DMS79 (cell line): ENCODE data around the gene SPTB.

Experiments
- DNase-seq: peaks from one replicate; lab custom pipeline; 2025; lab: John Stamatoyannopoulos, UW

The SPTB gene

DNA sequence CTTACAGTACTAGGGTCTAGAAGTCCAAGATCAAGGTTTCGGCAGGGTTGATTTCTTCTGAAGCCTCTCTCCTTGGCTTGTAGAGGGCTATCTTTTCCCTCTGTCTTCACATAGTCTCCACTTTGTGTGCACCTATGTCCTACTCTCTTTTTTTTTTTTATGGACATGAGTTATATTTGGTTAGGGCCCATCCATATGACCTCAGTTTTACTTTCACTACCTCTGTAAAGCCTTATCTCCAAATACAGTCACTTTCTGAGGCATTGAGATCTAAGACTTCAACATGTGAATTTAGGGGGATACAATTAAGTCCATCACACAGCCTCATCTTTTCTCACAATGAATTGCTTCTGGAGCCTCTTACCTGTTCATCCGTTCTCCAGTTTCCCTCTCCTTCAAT is 5.9 kb upstream of the SPTB start:
- DNase-seq = no peak

DNA sequence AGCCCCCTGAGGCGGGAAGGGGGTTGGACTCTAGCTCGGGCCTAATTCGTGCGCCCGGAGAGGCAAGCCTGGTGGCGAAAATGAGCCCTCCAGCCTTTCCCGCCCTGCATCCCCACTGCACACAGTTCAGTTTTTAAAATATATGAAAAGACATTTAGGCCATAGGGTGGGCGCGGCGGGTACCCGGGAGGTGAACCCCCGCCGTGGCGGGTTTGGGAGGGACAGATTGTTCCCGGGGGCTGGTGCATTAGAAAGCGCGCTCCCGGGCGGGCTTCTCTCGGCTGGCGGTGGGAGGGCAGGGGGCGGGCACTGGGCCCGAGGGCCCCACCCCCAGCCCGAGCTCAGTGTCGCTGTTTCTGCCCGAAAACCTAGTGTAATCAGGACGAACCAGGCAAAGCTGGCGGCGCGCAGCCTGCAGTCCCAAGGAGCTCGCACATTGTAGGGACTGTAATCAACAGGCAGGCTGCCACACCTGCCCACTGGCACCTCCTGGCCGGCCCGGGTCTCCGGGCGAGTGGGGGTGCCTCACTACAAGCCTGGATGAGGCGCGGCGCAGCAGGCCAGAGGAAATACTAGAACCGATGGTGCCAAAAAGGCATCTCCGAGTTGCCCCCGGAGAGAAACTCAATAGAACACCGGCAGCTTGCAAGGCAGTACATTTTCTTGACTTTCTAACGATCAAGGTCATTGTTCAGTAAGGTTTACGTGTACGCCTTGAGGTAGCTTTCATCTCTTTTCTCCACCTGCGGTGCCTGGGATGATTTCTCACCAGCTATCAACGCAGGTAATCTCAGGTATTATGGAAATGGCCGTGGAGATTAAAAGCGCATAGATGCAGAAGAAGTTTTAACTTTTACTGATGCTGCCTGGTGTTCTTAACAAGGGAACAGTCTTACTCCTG is 764 bp upstream of the SPTB start:
- DNase-seq = peak; percentile 69

DNA sequence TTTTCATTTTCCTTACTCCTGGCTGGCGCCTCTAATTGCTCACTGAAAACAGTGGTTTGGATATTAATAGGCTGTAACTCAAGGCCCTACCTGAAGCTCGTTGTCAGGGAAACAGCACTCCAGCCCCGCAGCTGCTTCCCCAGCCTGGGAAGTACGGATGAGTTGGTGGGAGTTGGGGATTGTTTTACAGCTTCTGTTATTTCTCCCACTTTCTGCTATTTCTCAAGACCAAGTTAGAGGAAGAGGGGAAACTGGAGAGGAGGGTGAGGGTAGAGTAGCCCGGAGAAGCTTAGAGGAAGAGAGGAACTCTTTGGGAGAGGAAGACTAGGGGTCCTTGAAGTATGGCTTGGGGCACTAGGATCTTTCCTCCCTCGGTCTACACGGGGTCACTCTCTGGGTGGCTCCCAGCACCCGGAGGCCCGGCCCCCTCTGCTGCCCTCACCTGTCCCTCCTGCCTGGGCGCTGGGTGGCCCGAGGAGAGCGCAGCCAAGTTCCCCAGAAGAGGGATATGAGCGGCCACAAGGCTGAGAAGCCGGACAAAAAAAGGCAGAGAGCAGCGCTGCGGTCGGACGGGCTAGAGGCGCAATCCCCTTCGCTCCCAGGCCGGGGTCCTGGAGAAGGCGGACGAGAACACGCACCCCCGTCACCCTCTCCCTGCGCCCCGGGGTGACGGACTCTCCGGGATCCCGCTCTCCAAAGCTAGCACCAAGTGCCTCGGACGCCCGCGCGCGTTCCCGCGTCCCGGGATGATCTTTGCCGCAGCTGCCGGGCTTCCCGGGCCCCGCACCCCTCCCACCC is 671 bp downstream of the SPTB start:
- peak; percentile 75 for DNase-seq

DNA sequence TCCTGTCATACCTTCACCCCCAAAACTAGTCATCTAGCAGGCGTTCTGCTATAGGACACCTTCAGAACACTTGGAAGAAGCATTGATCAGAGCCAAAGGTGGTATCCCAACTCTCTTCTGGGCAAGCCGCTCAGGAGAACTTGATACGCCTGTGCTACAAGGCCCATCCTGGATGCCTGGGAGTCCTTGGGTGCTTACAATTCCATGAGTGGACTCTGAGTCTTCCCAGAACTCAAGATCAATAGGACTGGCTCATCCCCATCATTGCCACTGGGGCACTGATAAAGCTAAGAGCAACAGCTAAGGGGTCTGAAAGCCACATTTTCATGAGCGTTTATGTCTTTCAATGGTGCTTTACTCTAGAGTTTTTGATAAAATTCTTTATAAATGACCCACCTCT is 1.9 kb downstream of the SPTB start:
- no peak for DNase-seq

DNA sequence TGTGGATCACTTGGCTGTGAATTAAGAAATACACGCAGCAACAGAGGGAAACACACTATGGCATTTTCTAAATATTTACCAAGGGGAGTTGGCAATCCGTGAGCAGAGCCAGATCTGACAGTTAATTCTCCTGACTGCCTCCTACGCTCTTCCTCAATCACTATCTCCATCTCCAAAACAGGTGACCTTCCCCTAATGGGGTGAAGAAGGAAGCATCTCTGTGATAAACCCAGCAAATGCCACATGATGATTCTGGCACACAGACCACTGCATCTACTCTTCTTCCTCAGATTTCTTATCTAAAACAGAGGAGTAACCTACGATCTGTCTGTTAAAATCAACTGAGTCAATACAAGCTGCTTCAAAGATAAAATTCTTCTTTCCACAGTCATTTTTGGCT is 4.4 kb downstream of the SPTB start:
- DNase-seq = no peak

DNA sequence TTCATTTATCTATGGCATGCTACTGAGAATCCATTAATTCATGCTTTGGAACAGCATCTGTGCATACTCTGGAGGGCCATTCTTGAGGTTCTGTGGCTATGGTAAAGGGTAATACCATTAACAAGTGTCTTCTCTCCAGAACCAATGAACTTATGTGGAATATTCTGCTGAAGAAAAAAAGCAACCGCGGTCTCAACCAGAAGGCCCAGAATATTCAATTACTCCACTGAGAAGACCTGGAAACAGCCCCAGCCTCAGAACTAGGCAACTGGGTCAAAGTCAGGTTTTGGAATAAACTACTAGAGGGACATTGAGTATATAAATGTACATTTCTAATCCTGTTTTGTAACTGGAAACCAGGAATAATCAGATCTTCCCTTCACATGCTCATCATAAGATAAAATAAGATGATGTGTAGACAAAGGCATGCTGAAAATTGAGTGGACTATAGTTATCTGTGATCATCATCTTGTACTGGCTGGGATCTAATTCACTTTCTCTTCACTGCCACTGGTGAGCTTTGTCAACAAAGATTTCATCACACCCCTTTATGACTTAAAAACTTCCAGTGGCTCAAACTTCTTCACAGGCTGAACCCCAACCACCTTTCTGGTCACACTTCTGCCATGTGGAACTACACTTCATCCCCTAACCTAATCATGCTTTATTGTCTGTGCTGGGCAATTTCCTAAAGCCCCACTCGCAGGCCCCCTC is 6.0 kb downstream of the SPTB start:
- DNase-seq = no peak

DNA sequence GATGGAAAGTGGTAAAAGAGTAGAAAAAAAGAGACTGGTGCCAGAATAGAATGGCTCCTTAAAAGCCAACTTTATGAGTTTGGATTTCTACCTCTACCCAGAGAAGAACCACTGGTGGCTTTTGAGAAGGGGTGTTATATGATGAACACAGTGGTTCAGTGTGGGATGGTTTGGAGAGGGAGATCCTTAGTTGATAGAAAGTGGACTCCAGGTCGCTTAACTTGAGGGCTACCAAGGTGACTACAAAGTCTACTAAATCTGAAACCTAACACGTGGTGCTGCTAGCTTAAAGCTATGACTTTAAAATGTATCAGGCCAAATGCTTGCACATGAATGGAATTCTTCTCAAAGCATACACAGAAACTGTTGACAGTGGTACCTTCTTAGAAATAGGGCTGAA is 8.4 kb downstream of the SPTB start:
- DNase-seq = no peak

DNA sequence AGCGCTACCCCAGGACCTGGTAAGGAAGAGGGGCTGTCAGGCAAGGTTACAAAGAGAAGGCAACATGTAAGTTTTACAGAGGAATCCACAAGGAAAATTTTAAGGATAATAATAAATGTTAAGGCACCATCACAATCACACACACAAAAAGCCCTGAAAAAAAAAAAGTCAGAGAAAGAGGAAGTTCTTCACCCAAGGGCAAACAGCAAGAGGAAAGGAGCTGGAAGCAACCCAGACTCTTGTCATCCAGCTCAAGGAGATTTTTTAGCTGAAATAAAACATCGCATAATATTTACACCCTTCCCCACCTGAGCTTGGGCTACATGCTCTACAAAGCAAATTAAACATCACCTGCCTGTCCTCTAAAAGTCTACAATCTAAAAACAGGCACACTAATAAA is 9.5 kb downstream of the SPTB start:
- no peak for DNase-seq

DNA sequence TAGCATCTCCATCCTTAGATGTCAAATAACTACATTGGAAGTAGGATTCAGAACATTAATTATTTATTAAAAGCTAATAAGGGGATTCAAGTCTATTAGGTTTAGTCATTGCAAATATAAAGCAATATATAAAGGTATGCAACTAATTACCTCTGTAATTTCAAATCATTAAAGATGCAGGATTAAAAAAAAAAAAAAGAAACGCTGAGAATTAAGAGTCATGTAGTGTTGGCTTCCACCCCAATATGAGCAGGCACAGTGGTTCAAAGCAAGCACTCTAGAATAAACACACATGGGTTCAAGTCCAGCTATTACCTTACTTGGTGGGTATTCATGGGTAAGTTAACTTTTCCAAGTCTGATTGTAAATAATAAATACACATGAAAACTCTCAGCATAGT is 10.9 kb downstream of the SPTB start:
- no peak for DNase-seq

DNA sequence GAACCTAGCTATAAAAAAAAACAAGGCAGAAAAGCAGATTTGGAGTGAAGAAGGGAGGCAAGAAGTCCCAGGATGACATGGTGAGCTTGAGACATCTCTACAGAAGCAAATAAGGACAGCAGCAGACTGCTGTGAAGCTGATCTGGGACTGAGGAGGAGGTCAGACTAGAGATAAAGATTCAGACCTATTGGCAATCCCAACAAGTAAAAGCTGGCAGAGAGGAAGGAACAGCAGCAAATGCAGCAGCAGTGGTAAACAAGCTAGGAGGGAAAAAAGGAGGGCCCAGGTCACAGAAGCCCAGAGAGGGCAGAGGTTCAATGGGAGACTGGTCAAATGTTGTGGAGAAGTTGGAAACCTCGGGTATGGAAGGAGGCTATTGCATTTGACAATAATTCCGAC is 11.3 kb downstream of the SPTB start:
- DNase-seq = no peak

DNA sequence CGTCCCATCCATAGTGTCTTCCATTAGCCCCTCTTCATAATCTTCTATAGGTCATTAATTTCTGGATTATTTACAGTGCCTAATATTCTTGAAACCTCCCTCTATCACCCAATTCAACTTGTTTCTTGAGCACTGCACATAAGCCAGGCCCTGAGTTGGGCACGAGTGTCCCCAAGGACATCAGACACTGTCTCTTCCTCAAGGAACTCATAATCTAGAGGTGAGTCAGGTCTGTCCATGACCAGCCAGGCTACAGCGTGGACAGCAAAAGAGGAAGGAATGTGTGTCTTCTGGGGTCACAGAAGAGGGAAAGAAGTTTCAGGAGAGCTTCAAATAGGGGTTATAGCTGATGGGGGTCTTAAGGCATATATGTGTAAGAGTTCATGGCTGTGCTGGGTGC is 12.5 kb downstream of the SPTB start:
- DNase-seq = no peak

DNA sequence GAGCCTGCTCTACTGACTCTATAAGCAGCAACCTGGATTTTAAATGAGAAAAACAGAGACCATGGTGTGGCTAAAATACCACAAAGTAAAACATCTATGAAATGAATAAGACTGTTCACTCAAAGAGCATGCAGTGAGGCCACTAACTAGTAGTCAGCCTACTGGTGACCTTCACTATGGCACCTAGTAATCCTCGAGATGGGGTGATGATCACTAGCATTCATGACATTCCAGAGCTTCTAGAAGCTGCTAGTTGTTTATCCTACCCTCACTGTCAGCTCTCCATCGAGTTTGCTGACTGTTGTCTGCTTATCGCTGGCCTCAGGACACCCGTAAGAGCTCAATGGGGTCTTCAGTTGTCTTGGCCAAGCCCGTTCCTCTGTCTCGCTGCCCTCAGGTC is 13.7 kb downstream of the SPTB start:
- no peak for DNase-seq

DNA sequence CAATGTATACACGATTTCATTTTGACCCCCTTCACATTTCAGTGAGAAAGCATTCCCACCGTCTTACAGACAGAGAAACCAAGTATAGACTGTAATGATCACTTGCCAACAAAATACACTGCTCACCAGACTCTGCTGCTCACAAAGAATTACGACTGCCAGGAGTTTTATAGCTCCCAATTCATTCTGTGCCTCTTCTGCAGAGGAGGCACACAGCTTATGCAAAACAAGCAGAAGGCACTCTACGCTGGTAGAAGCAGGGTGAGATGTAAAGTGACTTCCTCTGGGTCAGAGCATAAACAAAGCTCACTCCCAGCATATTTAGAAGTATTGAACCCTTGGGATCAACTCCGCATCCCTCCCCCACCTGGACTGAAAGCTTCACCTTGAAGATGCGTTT is 14.6 kb downstream of the SPTB start:
- no peak for DNase-seq

DNA sequence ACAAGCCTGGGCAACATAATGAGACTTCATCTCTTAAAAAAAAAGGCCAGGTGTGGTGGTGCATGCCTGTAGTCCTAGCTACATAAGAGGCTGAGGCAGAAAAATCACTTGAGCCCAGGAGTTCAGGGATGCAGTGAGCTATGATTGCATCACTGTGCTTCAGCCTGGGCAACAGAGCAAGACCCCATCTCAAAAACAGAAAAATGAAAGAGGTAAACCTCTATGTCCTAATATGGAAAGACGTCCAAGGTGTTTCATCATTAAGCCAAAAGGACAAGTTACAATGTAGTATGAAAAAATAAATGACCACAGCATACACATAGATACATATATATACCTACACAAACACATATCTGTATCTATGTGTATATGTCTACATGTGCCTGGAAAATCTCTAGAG is 15.4 kb downstream of the SPTB start:
- no peak for DNase-seq

DNA sequence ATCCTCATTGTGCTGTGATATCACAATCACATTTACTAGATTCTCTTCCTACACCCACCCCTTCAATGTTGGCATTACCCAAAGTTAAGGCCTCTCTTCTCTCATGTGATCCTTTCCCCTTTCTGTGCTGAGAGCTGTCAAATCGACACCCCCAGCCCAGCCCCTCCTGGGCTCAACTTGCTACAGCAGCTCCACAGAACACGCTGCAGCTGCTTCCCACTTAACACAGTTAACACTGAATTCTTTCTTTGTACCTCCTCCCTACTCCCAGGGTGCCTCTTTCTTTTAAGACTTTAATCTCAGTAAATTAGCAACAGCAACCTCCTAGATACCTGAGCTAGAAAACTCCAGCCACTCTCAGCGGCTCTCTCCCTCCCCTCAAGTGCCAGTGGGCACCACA is 17.8 kb downstream of the SPTB start:
- no peak for DNase-seq

DNA sequence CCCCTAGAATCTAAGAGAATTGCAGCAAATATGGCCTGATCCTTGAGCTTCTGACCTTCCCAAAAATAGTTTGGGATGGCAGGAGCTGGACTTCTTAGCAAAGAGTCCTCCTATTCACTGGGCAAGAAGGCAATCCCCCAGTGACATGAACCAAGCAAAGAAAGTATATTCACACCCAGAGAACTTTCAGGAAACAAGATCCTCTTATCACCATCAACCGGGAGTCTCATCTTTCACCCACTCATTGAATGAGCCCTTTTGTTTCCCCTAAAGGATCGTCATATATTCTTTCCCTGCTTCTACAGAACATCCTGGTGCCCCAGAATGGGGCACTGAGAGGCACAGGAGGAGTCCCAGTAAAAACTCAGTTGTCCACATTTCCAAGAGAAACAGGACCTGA is 19.7 kb downstream of the SPTB start:
- no peak for DNase-seq

DNA sequence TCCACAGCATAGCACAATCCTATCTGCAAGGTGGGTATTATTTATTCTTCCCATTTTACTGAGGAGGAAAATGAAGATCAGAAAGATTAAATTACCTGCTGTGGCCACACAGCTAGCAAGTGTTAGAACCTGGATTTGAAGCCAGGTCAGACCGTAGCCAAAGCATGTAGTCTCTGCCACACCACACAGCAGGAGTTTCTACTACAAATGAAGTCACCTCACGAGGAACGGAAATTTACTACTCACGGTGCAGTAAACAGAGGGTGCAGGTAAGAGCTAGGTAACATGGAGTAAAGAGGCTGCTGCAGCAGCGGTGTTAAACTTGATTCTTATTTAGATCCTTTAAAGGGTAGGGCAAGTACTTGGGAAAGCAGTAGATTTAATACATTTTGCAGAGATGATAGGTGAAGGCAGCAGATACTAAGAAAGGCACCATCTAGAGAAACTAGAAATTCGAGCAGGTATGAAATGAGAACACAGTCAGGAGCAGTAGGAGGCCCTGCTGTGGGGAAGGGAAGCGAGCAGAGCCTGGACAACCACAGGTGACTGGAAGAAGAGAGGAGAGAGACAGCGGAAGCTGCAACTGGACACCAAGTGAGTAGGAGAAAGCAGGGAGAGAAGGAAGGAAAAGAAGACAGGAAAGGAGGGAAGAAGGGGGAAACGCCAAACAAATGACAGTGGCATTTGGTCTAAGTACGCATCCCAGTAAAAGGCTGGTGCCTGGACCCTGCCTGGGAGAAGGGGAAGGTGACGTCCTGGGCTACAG is 21.5 kb downstream of the SPTB start:
- no peak for DNase-seq

DNA sequence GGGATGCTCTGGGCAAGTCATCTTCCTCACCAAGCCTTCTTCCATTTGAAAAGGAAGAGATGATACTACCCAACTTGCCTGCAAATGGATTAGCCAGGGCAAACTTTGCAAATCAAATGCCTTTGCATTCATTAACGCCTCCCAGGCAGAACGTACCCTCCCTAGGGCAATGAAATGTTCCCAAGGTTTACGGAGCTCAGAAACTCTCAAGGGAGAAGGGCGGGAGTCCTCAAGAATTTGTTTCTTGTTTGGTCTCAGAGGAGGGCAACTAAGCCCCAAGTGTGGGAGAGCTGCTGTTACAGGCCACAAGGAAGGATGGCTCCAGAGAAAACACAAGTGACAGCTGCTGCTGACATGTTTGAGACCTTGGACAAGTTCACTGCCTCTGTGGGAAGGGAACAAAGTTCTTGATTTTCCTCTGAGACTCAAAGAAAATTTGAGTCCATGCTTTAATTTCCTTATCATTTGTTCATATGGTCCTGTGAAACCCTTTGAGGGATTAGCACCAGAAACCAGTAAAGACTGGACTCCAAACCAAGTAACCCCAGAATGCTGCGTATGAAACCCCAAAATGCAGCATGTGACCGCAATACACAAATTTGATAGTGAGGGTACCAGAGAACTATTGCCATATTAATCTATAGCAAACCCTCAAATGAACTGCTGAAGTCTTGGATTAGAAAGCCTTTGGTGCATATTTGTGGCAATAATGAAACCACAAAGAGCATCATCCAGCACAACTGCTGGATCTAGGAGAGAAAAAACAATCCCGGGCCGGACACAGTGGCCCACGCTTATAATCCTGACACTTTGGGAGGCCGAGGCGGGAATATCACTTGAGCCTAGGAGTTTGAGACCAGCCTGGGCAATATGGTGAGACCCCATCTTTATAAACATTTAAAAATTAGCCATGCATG is 22.9 kb downstream of the SPTB start:
- no peak for DNase-seq

DNA sequence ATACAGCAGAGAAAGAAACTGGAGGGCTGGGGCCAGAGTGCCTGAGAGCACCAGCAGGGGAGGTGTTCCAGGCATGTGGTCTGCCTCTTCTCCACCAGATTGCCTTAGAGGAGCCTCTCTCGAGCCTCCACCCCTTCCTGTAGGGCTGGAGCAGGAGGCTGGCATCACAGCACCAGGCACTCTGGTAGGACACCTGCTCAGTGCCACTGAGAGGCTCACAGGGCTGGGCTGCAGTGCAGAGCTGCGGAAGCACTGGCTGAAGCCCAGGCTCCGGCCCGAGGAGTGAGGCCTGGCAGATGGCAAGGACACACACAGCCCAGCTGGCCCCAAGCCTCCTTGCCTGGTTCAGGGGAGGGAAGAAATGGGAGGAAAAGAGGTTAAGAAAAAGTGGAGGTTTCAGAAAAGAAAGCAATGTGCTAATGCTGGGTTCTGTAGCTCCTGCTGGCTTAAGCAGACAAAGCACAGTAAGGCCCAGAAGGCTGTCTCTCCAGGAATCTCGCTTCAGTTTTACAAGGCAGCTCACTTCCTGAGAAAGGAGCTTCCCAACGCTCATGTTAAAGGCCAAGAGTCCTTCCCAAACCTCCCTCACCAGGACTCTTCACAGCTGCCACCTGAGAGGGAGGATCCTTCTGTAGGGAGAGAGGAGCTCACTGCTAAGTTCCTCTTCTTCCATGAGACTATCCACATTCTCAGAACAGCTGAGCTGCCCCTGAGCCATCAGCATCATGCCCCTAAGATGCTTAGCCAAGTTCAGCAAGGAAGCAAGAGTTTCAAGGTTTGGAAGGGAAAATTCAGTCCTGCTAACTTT is 23.8 kb downstream of the SPTB start:
- DNase-seq = peak; percentile 82
